Activated CD4-positive, alpha-beta memory T cell treated with anti-CD3 and anti-CD28 coated beads for 36 hours (primary cell): Measurements from ENCODE around the gene FBLN7. TPM values are rescaled to one million over a fixed set of nuclear protein-coding genes. Genes with fewer than 3 reads are reported as not detected.

Source experiments
- CTCF ChIA-PET: fragments of 350-600 bp; sonication (Branson Sonifier 250); formaldehyde crosslinking; loops from one replicate; lab custom pipeline; 2021; ENCODE audit warnings: antibody characterized with exemption, inconsistent platforms; lab: Charles Lee
- POLR2A ChIA-PET: fragments of 350-600 bp; sonication (Branson Sonifier 250); formaldehyde crosslinking; loops from one replicate; lab custom pipeline; 2021; ENCODE audit warnings: antibody characterized with exemption; lab: Charles Lee
- DNase-seq: peaks from one replicate; pipeline ENCODE4 v3.0.0-alpha.2; 2020
- H3K27ac Mint-ChIP-seq: one replicate; pipeline ENCODE4 v1.8.0; 2021; ENCODE audit warnings: mixed read lengths
- H3K27me3 Mint-ChIP-seq: one replicate; pipeline ENCODE4 v1.8.0; 2021; ENCODE audit warnings: mixed read lengths
- H3K36me3 Mint-ChIP-seq: one replicate; pipeline ENCODE4 v1.8.0; 2021; ENCODE audit warnings: mixed read lengths
- H3K4me1 Mint-ChIP-seq: one replicate; pipeline ENCODE4 v1.8.0; 2021; ENCODE audit warnings: low read depth, mixed read lengths
- H3K4me3 Mint-ChIP-seq: one replicate; pipeline ENCODE4 v1.8.0; 2021; ENCODE audit warnings: mild to moderate bottlenecking, mixed read lengths
- H3K9me3 Mint-ChIP-seq: one replicate; pipeline ENCODE4 v1.8.0; 2021; ENCODE audit warnings: mixed read lengths
- intact Hi-C: fragments of 100-400 bp; cut with micrococcal nuclease; formaldehyde crosslinking; loops from one replicate; pipeline ENCODE4 v1.15.1; 2023
- total RNA-seq, 2 experiments: library from RNA; stranded (reverse); gene quantifications; one replicate each; pipeline ENCODE4 v1.2.3, GENCODE V29; 2021

FBLN7 gene
- total RNA-seq, 2 experiments from 2014 or later = 38.9 to 40.2 TPM

- Mint-ChIP-seq H3K27me3 (no peaks in the 10 kb centered on the region), H3K36me3 (peaks cover 32% of the 10 kb centered on the region), H3K27ac (no peak overlapping the region), H3K9me3 (no peaks in the 10 kb centered on the region), H3K4me1 (peaks cover 2% of the 10 kb centered on the region), H3K4me3 (no peak overlapping the region)
- POLR2A ChIA-PET = no interaction called here
- no peak for DNase-seq
- CTCF ChIA-PET = no interaction called here
- intact Hi-C loops = no loop called here
These were observed 91.2 kb downstream of the FBLN7 start for GRCh38 chr2:112229348-112229747.

GRCh38 chr2:112230371-112230770 lies 92.2 kb downstream of the FBLN7 start:
- ChIA-PET CTCF (no interaction called here), POLR2A (no interaction called here)
- Mint-ChIP-seq H3K27ac (no peak overlapping the region), H3K4me3 (no peak overlapping the region), H3K4me1 (peaks cover 2% of the 10 kb centered on the region), H3K36me3 (peaks cover 27% of the 10 kb centered on the region), H3K27me3 (no peaks in the 10 kb centered on the region), H3K9me3 (no peaks in the 10 kb centered on the region)
- intact Hi-C loops = no loop called here
- no peak for DNase-seq

Other genes starting within 250 kb of the FBLN7 start
- 1 to 10 TPM; 1.0 to 1.2 TPM for gene MERTK, start 239.8 kb upstream of the FBLN7 start, total RNA-seq
- gene TMEM87B, start 83.1 kb upstream of the FBLN7 start, total RNA-seq = 10 to 100 TPM; 22.3 to 24.1 TPM
- gene ZC3H8, start 116.7 kb downstream of the FBLN7 start, total RNA-seq = 10 to 100 TPM; 13.0 to 16.0 TPM
- gene ZC3H6, start 137.2 kb downstream of the FBLN7 start, total RNA-seq = 10 to 100 TPM; 14.4 to 15.0 TPM